GM03348 (cell line): ENCODE data around the gene TGDS.

Source experiments
- DNase-seq: peaks from one replicate; pipeline ENCODE4 v3.0.0; 2012; ENCODE audit warnings: low spot score

Gene TGDS

GRCh38 chr13:94599877-94600276 lies 3.9 kb upstream of the TGDS start:
- no peak for DNase-seq

GRCh38 chr13:94598281-94598680 lies 2.3 kb upstream of the TGDS start:
- DNase-seq, result no peak

GRCh38 chr13:94596575-94596971 lies 621 bp upstream of the TGDS start:
- DNase-seq, result no peak

- DNase-seq, result peak; percentile 48
These were observed 677 bp downstream of the TGDS start for GRCh38 chr13:94595001-94595949.

GRCh38 chr13:94590744-94591143 lies 5.2 kb downstream of the TGDS start:
- no peak for DNase-seq

GRCh38 chr13:94588541-94588940 lies 7.4 kb downstream of the TGDS start:
- DNase-seq, result no peak

GRCh38 chr13:94586371-94586770 lies 9.6 kb downstream of the TGDS start:
- no peak for DNase-seq

- DNase-seq, result no peak
These were observed 10.3 kb downstream of the TGDS start for GRCh38 chr13:94585543-94586101.

GRCh38 chr13:94583926-94584325 lies 12.0 kb downstream of the TGDS start:
- DNase-seq, result no peak

- DNase-seq, result no peak
These were observed 16.9 kb downstream of the TGDS start for GRCh38 chr13:94579063-94579462.

- no peak for DNase-seq
These were observed 26.3 kb downstream of the TGDS start for GRCh38 chr13:94569615-94570014.

- no peak for DNase-seq
These were observed 27.5 kb downstream of the TGDS start for GRCh38 chr13:94568443-94568842.

- DNase-seq, result no peak
These were observed 28.4 kb downstream of the TGDS start for GRCh38 chr13:94567581-94567980.

- no peak for DNase-seq
These were observed 34.8 kb downstream of the TGDS start for GRCh38 chr13:94561126-94561525.

GRCh38 chr13:94560116-94560515 lies 35.8 kb downstream of the TGDS start:
- no peak for DNase-seq

GRCh38 chr13:94559222-94559795 lies 36.6 kb downstream of the TGDS start:
- DNase-seq, result no peak

GRCh38 chr13:94558716-94559115 lies 37.2 kb downstream of the TGDS start:
- DNase-seq, result no peak

- DNase-seq, result no peak
These were observed 38.2 kb downstream of the TGDS start for GRCh38 chr13:94557684-94558235.

- DNase-seq, result no peak
These were observed 39.3 kb downstream of the TGDS start for GRCh38 chr13:94556621-94557020.

GRCh38 chr13:94556041-94556440 lies 39.9 kb downstream of the TGDS start:
- DNase-seq, result no peak

GRCh38 chr13:94553766-94554165 lies 42.2 kb downstream of the TGDS start:
- DNase-seq, result no peak

- DNase-seq, result no peak
These were observed 43.9 kb downstream of the TGDS start for GRCh38 chr13:94552095-94552494.
